ENCODE data around the gene RBMX2. TPM values are rescaled to one million over a fixed set of nuclear protein-coding genes. Genes with fewer than 3 reads are reported as not detected.

Gene RBMX2
- total RNA-seq, result 25.2 and 30.9 TPM in 2 replicates

GRCh38 chrX:130401415-130402207 is at the start of gene RBMX2:
Gene RBMX2, plus strand, starts transcription at chrX:130401987. Its CDS starts 46 bp downstream, at chrX:130402033.

GRCh38 chrX:130385520-130385919 is 16.3 kb upstream of the RBMX2 start, which contains the start of gene GPR119:
Gene GPR119, minus strand, starts transcription at chrX:130385674. Its CDS starts 227 bp downstream, at chrX:130385447.

Other genes starting within 250 kb of the RBMX2 start
- 16.1 and 21.6 TPM in 2 replicates for gene AIFM1, start 236.1 kb upstream of the RBMX2 start, total RNA-seq
- gene RAB33A, start 230.0 kb upstream of the RBMX2 start, total RNA-seq, result 1.5 and 3.7 TPM in 2 replicates
- gene ZNF280C, start 133.1 kb upstream of the RBMX2 start, total RNA-seq, result 7.4 and 7.6 TPM in 2 replicates
- 10.5 and 13.0 TPM in 2 replicates for gene SLC25A14, start 62.1 kb upstream of the RBMX2 start, total RNA-seq
- gene GPR119, start 16.3 kb upstream of the RBMX2 start, total RNA-seq, result not detected in 2 replicates